HG03575 (cell line): ENCODE measurements around the gene EFEMP2.

Experiments
- ATAC-seq: cut with Tn5 transposase; IDR thresholded peaks from one replicate; pipeline ENCODE4 v1.9.1; 2021; ENCODE audit not compliant: unreplicated experiment, insufficient number of reproducible peaks, low FRiP score; ENCODE audit errors: extremely low read depth

Gene EFEMP2

DNA sequence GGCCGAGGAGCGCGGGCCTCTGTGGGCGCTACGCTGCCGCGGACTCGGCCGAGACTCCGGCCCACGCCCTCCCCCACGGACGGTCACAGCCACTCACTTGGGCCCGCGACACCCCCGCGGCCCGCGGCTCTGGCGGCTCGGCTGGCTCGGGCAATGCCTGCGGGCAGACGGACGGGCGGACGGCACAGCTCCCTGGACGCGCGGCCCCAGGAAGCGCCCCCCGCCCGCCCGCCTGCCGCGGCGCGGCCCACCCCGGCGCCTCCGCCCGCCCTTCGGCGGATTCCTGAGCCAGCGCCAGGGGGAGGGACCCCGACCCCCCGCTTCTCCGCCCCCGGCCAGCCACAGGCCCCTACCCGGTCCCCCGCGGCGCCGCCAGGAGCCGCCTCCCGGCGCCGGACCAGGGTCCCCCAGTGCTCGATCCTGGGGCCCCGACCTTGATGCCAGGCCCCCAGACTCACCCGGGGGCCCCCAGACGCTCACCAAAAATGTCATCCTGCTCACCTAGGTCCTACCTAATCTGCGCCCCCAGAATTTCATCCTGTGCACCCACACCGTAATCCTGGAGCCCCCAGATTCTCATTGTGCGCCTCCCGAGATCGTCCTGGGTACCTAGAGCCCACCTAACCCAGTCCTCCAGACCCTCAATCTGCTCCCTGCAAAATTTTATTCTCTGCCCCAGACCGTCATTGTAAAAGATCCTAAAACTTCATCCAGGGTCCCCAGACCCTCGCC, at the start of gene EFEMP2:
Gene EFEMP2 (minus strand): TSS at position 215 of the 732 bp plus-strand sequence. CDS start 446 bp downstream, outside the sequence.
- ATAC-seq: no peak

DNA sequence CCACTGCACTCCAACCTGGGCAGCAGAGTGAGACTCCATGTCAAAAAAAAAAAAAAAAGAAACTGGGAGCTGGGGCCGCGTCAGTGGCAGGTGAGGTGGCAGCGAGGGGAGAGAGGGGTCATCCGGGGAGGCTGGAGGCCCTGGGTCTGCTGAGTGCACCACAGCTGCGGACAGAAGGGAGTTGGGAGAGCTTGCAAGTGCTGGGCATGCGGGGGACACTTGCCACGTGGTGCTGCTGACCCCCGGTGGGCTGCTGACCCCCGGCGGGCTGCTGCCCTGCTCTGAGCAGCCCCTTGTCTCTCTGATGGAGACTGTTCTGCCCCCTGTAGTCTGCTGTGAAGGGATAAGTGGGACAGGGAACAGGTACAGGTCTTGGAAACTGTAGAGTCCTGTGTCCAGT, 49.3 kb upstream of the EFEMP2 start:
- ATAC-seq: no peak

DNA sequence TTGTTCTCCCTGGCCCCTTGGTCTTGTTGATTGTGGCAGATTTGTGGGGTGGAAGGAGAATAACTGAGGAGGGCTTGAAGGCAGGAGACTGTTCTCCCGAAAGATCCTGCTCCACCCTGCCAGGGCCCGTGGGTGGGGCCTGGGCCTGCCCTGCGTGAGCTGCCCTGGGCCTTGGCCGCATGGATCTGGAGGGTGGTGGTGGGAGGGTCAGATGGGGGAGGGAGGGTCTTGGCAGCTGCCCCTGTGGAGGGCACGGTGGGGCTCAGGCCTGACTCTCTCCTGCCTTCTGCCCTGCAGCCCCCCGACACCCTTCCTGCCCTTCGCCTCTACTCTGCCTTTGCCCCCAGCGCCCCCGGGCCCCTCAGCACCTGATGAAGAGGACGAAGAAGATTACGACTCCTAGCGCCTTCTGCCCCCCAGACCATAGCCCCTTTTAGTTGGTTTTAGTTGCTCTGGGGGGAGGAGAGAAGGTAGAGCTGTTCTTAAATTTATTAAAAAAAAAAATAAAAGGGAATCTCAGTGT, 48.5 kb upstream of the EFEMP2 start:
- ATAC-seq: no peak

- no peak for ATAC-seq
Measured at GRCh38 chr11:65920372-65920802, 47.8 kb upstream of the EFEMP2 start.

- no peak for ATAC-seq
Measured at GRCh38 chr11:65919573-65920371, 47.2 kb upstream of the EFEMP2 start.

DNA sequence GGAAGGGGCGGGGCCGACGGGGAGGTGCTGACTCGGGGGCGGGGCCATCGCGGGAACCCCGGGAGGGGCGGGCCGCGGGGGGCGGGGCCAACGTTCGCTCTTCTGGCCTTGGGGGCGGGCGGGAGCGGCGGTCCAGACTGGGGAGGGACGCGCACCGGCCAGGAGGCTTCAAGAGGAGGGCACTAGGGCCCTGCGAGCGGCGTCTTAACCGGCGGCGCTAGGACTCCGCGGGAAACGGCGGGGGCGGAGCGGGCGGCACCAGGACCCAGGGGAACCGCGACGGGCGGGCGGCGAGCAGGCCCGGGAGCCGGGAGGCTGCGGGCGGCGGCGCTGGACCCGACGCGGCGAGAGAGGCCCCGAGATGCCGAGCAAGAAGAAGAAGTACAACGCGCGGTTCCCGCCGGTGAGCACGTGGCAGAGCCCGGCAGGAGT, 46.6 kb upstream of the EFEMP2 start, which contains the start of gene DRAP1:
Gene DRAP1 (plus strand): TSS at position 286 of the 432 bp plus-strand sequence. CDS start 76 bp downstream, at position 362.
- no peak for ATAC-seq

DNA sequence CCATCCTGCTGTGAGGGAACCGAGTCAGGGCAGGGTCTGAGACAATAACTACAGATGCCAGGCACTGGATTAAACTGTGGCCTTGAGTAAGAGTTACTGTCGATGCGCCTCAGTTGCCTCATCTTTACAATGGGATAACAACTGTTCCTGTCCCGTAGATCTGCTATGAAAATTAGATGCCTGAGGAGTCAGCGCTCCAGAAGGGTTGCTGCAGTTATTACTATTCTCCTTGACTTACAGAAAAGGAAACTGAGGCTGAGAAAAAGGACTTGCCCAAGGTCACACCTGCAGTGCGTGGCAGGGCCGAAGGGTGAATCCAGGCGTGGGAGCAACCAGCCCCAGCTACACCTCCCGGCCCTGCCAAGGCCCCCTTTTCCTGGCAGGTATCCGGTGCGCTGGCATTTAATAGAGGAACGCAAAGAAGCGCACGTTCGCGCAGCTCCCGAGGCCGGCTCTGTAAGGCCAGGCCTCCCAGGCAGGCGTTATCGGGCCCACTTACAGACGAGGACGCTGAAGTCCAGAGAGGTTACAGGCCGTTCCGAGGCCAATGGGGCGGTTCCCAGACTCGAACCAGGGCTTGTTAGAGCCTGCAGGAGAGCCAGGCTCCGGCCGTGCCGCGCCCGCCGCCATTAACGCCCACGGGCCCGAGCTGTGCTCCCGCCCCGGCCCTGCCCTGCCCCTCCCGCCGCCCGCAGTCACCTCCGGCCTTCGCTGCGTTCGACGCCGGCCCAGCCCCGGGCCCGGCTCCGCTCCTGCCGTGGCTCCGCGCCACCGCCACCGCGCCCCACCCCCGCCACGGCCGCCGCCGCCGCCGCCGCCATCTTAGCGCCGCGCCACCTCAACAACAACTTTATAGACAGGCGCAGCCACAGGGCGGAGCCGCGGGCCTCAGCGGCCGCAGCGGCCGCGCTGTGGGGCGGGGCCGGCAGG, 45.9 kb upstream of the EFEMP2 start, which contains the start of gene C11orf68:
Gene C11orf68 (minus strand): TSS at position 852 of the 930 bp plus-strand sequence. CDS start 31 bp downstream, at position 821.
- ATAC-seq: no peak

DNA sequence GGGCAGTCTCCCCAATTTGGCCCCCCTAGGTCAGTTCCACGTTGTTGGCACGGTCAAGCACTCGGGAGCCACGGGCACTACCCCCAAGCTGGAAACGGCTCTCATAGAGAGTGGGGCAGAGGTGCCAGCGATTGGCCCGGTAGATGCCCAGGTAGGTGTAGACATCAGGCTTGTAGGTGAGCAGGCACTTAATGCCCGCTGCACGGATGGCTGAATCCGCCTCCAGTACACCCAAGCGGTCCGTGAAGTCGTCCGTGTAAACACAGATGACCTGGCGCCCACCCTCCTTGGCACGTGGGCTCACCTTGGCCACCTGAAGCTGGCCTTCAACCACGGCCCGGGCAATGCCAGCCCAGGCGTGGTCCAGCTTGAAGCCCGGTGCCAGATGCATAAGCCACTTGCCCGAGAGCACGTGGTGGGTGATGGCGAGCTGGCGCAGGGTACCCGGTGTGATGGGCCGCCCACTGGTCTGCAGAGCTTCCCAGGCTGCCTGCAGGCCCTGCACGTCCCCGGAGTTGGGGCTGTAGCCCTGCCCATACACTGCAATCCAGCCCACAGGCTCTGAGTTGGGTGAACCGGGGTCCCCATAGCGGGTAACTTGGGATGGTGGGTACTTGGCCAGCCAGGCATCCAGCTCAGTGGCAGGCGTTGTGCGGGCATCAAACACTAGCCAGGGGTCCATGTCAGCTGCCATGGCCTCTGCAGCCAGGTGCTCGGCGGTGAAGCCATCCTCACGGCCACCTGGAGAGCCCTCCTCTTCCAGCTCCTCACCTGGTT, 45.0 kb upstream of the EFEMP2 start:
- no peak for ATAC-seq

GRCh38 chr11:65917077-65917433, 44.5 kb upstream of the EFEMP2 start:
- ATAC-seq: no peak

GRCh38 chr11:65916391-65916790, 43.8 kb upstream of the EFEMP2 start:
- no peak for ATAC-seq

- ATAC-seq: no peak
Measured at GRCh38 chr11:65915821-65916251, 43.2 kb upstream of the EFEMP2 start.

- no peak for ATAC-seq
Measured at GRCh38 chr11:65915101-65915820, 42.7 kb upstream of the EFEMP2 start.

GRCh38 chr11:65912845-65913244, 40.2 kb upstream of the EFEMP2 start:
- no peak for ATAC-seq

DNA sequence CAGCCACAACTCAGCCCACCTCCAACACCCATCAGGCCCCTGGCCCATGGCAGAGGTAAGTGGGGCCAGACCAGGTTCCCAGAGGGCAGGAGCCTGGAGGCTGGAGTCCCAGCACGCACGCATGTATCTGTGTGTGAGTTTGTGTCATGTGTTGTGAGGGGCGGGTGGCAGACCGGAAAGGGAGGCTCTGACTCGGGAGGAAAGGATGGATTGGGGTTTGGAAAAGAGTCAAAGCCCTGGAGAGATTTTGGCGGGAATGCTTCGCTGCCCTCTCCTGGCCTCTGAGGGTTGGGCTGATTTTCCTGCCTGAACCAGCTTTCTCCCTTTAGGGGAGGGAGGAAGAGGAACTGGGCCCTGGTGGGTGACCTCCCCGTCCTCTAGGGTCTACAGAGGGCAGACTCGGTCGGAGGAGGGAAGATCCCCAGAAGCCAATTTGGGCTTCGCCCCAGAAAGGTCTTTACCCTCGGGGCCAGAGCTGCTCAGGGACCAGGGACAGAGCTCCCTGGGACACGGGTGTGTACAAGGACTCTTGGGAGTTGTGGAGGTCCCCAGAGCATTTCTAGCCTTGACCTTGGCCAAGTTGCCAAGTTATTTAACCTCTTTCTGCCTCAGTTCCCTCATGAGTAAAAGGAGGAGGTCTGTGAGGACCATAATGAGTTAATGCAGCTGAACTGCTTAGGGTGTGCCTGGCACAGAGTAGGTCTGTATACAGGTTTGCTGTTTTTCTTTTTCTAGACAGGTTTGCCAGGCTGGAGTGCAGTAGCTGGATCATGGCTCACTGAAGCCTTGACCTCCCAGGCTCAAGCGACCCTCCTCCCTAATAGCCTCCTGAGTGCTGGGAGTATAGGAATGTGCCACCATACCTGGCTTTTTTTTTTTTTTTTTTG, 39.3 kb upstream of the EFEMP2 start:
- no peak for ATAC-seq

- no peak for ATAC-seq
Measured at GRCh38 chr11:65907878-65908277, 35.3 kb upstream of the EFEMP2 start.

DNA sequence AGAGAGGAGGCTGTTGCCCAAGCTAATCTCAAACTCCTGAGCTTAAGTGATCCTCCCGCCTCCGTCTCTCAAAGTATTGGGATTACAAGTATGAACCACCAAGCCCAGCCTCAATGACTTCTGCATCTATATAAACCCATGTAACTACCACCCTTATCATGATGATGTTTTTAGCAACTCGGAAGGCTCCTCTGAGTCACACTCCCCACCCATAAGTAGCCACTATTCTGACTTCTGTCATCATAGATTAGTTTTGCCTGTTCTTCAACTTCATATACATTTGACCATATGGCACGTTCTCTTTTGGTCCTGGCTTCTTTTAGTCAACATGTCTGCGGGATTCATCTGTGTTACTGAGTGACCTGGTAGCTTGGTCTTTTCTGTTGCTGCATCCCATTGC, 34.0 kb upstream of the EFEMP2 start:
- ATAC-seq: no peak

DNA sequence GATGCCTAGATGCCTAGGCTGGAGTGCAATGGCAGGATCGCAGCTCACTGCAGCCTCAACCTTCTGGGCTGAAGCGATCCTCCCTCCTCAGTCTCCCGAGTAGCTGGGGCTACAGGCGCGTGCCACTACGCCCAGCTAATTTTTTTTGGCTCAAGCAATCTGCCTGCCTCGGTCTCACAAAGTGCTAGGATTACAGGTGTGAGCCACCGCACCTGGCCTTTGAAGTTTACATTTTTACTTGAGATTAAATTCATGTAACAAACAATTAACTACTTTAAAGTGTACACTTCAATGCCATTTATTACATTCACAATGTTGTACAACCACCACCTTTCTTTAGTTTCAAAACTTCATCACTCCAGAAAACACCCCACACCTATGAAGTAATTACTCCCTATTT, 31.1 kb upstream of the EFEMP2 start:
- ATAC-seq: no peak
